K562 (cell line): ENCODE data around the gene TMEM209. TPM values are rescaled to one million over a fixed set of nuclear protein-coding genes. Genes with fewer than 3 reads are reported as not detected.

ENCODE experiments used
- ATAC-seq: fragments of 200-7000 bp; cut with Tn5 transposase; 3 replicates; pipeline ENCODE4 v1.9.1; 2020; ENCODE audit warnings: moderate library complexity
- BruUV-seq: library from RNA; stranded (reverse); fragments of 400-500 nt; replicated peaks from 2 replicates; lab custom pipeline; 2021; lab: Mats Ljungman, UMichigan
- CTCF ChIA-PET: fragments of 300-600 bp; formaldehyde crosslinking; extraction: SDS; loops from one replicate; lab custom pipeline; 2021; ENCODE audit warnings: low intra/inter-chr PET ratio; lab: Yijun Ruan, JAX
- POLR2A ChIA-PET: fragments of 300-600, 350-650 bp; sonication (Branson Sonifier 250); formaldehyde crosslinking; extraction: SDS; loops from one replicate; lab custom pipeline; 2021; ENCODE audit warnings: antibody characterized with exemption, inconsistent platforms; lab: Yijun Ruan, JAX
- DNase-seq, 4 experiments: peaks; one replicate each; pipeline versions ENCODE4 v3.0.0 to v3.0.0-alpha.2; 2011 to 2018; ENCODE audit warnings: low spot score in 3 of 4, mixed read lengths in 3 of 4; ENCODE audit errors: extremely low read depth in 1 of 4
- FAIRE-seq: peaks from 2 replicates; lab custom pipeline; 2011; peaks lifted over from hg19 to GRCh38; lab: Jason Lieb, UNC
- H2AFZ ChIP-seq: 2 replicates; pipeline ENCODE4 v1.6.0; 2011; ENCODE audit warnings: low read depth, low read length, control low read depth, inconsistent platforms
- H3K27ac ChIP-seq: fragments of 200-600 bp; 3 replicates; pipeline ENCODE4 v1.8.0; 2011; ENCODE audit warnings: low read depth, mild to moderate bottlenecking, control low read depth, inconsistent platforms, low read length, moderate library complexity, mixed read lengths; ENCODE audit errors: extremely low read depth
- H3K27me3 ChIP-seq, 2 experiments: fragments of 300-600 bp in 1 of 2; 2 replicates in 1 of 2; 3 replicates in 1 of 2; pipeline versions ENCODE4 v1.6.0 to v1.8.0; 2011; ENCODE audit warnings: inconsistent platforms in 2 of 2, low read length in 2 of 2, mild to moderate bottlenecking in 1 of 2, mixed read lengths in 1 of 2, moderate library complexity in 1 of 2; ENCODE audit not compliant: control insufficient read depth in 2 of 2, insufficient read depth in 2 of 2
- H3K36me3 ChIP-seq: fragments of 300-600 bp; 3 replicates; pipeline ENCODE4 v1.8.0; 2011; ENCODE audit warnings: mild to moderate bottlenecking, low read length, inconsistent platforms; ENCODE audit not compliant: control insufficient read depth, insufficient read depth
- H3K4me1 ChIP-seq, 2 experiments: fragments of 200-600 bp in 1 of 2; replicated peaks in 1 of 2; 2 replicates in 1 of 2; 3 replicates in 1 of 2; pipeline versions ENCODE4 v1.5.1 to v1.8.0; 2011; ENCODE audit warnings: inconsistent platforms in 2 of 2, low read length in 2 of 2, mild to moderate bottlenecking in 1 of 2, mixed read lengths in 1 of 2, moderate library complexity in 1 of 2; ENCODE audit not compliant: control insufficient read depth in 2 of 2, insufficient read depth in 2 of 2
- H3K4me2 ChIP-seq: 2 replicates; pipeline ENCODE4 v1.6.1; 2011; ENCODE audit warnings: low read length, control low read depth, inconsistent platforms, mixed read lengths; ENCODE audit not compliant: insufficient read depth
- H3K4me3 ChIP-seq: fragments of 200-600 bp; sonication (generic), shearing (Covaris generic); 2 replicates; pipeline ENCODE4 v1.5.1; 2016; ENCODE audit warnings: control low read depth, inconsistent platforms
- H3K79me2 ChIP-seq: fragments of 200-600 bp; 3 replicates; pipeline ENCODE4 v1.8.0; 2011; ENCODE audit warnings: low read length, inconsistent platforms; ENCODE audit not compliant: control insufficient read depth, insufficient read depth
- H3K9ac ChIP-seq, 2 experiments: 2 replicates each; pipeline versions ENCODE4 v1.6.0 to v1.6.1; 2011; ENCODE audit warnings: low read depth in 2 of 2, low read length in 2 of 2, control low read depth in 1 of 2, inconsistent platforms in 1 of 2, mild to moderate bottlenecking in 1 of 2, mixed read lengths in 1 of 2; ENCODE audit not compliant: insufficient read depth in 1 of 2
- H3K9me1 ChIP-seq: one replicate; pipeline ENCODE4 v1.6.0; 2011; ENCODE audit warnings: inconsistent platforms, mild to moderate bottlenecking, low read length, moderate library complexity; ENCODE audit not compliant: control insufficient read depth, insufficient read depth
- H3K9me3 ChIP-seq: replicated peaks from 2 replicates; pipeline ENCODE4 v1.5.1; 2011; ENCODE audit warnings: low read depth, low read length, inconsistent platforms; ENCODE audit not compliant: control insufficient read depth, insufficient read depth
- H4K20me1 ChIP-seq: replicated peaks from 2 replicates; pipeline ENCODE4 v1.6.1; 2011; ENCODE audit warnings: low read length, inconsistent platforms, mixed read lengths; ENCODE audit not compliant: control insufficient read depth, insufficient read depth
- HDAC8 ChIP-seq: fragments of 450-650 bp; IDR thresholded peaks from 2 replicates; pipeline ENCODE4 v1.6.1; 2016; ENCODE audit warnings: mild to moderate bottlenecking, missing genetic modification characterization, moderate library complexity, missing compliant biosample characterization
- MAZ ChIP-seq, 2 experiments: fragments of 450-650 bp in 1 of 2; sonication (generic) in 1 of 2; formaldehyde crosslinking; IDR thresholded peaks in 1 of 2; conservative IDR thresholded peaks in 1 of 2; 2 replicates each; pipeline versions ENCODE4 v1.4.0 to v1.5.0; 2020; ENCODE audit warnings: mild to moderate bottlenecking in 1 of 2, missing genetic modification reagents in 1 of 2
- TCF7 ChIP-seq: sonication (generic); IDR thresholded peaks from 2 replicates; pipeline ENCODE4 v1.6.1; 2016; ENCODE audit warnings: antibody characterized with exemption, borderline replicate concordance
- ZKSCAN1 ChIP-seq: fragments of 150-350 bp; IDR thresholded peaks from 2 replicates; pipeline ENCODE4 v1.6.1; 2016; ENCODE audit warnings: low read depth, low read length
- WGBS: fragments of 100-300 bp; shearing (Covaris generic); methylation state at CpG from one replicate; pipeline ENCODE4 v1.1.6; 2016; ENCODE audit warnings: low coverage, mixed read lengths; ENCODE audit not compliant: insufficient coverage; ENCODE audit errors: missing lambda C conversion rate; 5-methylcytosine and 5-hydroxymethylcytosine counted together
- in situ Hi-C: fragments of 300-500 bp; cut with MboI; formaldehyde crosslinking; loops from 4 replicates; pipeline ENCODE4 v1.15.0; 2018; ENCODE audit warnings: inconsistent platforms, mixed read lengths
- intact Hi-C: fragments of 100-400 bp; cut with micrococcal nuclease; formaldehyde crosslinking; loops from 2 replicates; pipeline ENCODE4 v1.14.2; 2022
- polyA plus RNA-seq, 8 experiments: library from polyadenylated mRNA; depleted of rRNA in 4 of 8; stranded (reverse) in 5 of 8; unstranded in 3 of 8; fragments of >200 nt; fragmentation: Nextera tagmentation in 2 of 8; fragmentation: Illumina TruSeq in 1 of 8; extraction: Ambion mirVana in 2 of 8; extraction: Trizol in 1 of 8; gene quantifications; 2 replicates each; pipeline versions ENCODE4 v1.2.1 to v1.2.3, GENCODE V29; 2011 to 2014; ENCODE audit warnings: inconsistent platforms in 1 of 8, missing spikeins in 1 of 8
- total RNA-seq, 7 experiments: library from RNA; depleted of rRNA in 6 of 7; stranded (reverse); fragments of >200 nt in 6 of 7; fragmentation: Illumina TruSeq in 2 of 7; extraction: Trizol in 2 of 7; gene quantifications; 2 replicates each; pipeline versions ENCODE4 v1.2.1 to v1.2.3, GENCODE V29; 2011 to 2021; ENCODE audit warnings: low replicate concordance in 1 of 7
- TF ChIP-seq, protein P1 (sequence below): sonication (generic); formaldehyde crosslinking; IDR thresholded peaks from 2 replicates; pipeline ENCODE4 v1.5.0; 2020; ENCODE audit warnings: missing genetic modification reagents
- TF ChIP-seq, protein P2 (sequence below), 2 experiments: fragments of 450-650 bp; conservative IDR thresholded peaks; 2 replicates each; pipeline ENCODE4 v1.6.1; 2017; ENCODE audit warnings: mild to moderate bottlenecking in 2 of 2, moderate library complexity in 2 of 2

Gene TMEM209
- total and polyA plus RNA-seq, 9 of the 15 experiments (the other 6 are each of a cell fraction or from before 2014, with no cell fraction given), result 36.8 to 116 (median 76.6) TPM

DNA sequence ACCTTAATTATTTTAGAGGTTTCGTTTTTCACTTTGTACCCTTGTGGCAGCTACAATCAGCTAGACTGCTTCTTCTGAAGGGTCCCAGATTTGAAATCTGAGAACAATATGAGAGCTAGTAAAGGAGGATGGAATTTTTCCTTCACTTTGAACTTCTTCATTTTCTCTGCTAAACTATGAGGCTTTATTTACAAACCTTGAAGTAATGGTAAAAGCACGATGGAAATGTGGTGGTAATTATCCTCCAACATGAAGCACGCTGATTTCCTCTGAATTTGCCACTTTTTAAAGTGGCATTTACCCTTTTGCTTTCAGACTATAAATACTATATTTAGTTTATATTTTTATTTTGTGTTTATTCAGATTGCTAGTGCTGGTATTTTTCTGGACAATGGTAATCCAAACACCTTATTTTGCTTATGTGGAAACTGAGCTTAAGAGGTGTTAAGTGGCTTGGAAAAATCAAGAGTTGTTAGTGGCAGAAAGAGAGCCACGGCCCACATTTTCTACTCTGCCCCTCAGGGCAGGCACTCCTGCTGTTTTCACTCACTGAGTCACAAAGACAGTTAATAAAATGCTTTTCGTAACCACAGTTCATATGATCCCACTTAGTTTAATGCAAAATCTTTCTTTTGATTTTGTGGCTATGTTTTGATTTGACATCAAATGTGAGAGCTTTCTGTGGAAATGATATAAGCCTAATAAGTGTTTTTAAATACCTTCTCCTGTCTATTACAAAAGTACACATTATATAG, 5.2 kb upstream of the TMEM209 start:
- no TSS peak for BruUV-seq
- no peak overlapping the region for H3K4me2 ChIP-seq
- no peaks in the 10 kb centered on the region for H3K9me1 ChIP-seq
- FAIRE-seq (no peak), DNase-seq (no peak), ATAC-seq (no peak)
- no peak overlapping the region for H3K4me3 ChIP-seq
- H3K27ac ChIP-seq, result no peak overlapping the region
- H3K36me3 ChIP-seq, result no peaks in the 10 kb centered on the region
- H3K9me3 ChIP-seq, result no peaks in the 10 kb centered on the region; the same call in 1 of the 2 replicates
- no peaks in the 10 kb centered on the region for H3K79me2 ChIP-seq
- H3K27me3 ChIP-seq, result no peaks in the 10 kb centered on the region
- peak overlapping the region; percentile 75 for H2AFZ ChIP-seq
- H4K20me1 ChIP-seq, result no peaks in the 10 kb centered on the region
- H3K9ac ChIP-seq, result no peak overlapping the region
- intact Hi-C loops, result no loop called here
- CTCF ChIA-PET, result no interaction called here
- in situ Hi-C loops, result no loop called here
- WGBS, result 48% methylated on average over 5 of the region's 5 CpGs
- TF ChIP-seq, protein P1, sequence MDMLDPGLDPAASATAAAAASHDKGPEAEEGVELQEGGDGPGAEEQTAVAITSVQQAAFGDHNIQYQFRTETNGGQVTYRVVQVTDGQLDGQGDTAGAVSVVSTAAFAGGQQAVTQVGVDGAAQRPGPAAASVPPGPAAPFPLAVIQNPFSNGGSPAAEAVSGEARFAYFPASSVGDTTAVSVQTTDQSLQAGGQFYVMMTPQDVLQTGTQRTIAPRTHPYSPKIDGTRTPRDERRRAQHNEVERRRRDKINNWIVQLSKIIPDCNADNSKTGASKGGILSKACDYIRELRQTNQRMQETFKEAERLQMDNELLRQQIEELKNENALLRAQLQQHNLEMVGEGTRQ, result no peak
- no peak for TF ChIP-seq ZKSCAN1
- no peak for TF ChIP-seq HDAC8 (tag)
- 0 out of 4 replicates have a peak, but pooled peaks of 1 of the 2 experiments have one; percentile 27 for TF ChIP-seq MAZ (CRISPR knock-in tag; conservative IDR thresholded peaks at IDR 0.05 in 1 of 2, IDR thresholded peaks at IDR 0.05 in 1 of 2)
- TF ChIP-seq, protein P2, sequence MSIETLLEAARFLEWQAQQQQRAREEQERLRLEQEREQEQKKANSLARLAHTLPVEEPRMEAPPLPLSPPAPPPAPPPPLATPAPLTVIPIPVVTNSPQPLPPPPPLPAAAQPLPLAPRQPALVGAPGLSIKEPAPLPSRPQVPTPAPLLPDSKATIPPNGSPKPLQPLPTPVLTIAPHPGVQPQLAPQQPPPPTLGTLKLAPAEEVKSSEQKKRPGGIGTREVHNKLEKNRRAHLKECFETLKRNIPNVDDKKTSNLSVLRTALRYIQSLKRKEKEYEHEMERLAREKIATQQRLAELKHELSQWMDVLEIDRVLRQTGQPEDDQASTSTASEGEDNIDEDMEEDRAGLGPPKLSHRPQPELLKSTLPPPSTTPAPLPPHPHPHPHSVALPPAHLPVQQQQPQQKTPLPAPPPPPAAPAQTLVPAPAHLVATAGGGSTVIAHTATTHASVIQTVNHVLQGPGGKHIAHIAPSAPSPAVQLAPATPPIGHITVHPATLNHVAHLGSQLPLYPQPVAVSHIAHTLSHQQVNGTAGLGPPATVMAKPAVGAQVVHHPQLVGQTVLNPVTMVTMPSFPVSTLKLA (conservative IDR thresholded peaks at IDR 0.05), result 0 out of 4 replicates have a peak, but pooled peaks of 1 of the 2 experiments have one; percentile 7
- no peak for TF ChIP-seq TCF7
- H3K4me1 ChIP-seq, result peaks cover 18 to 30% of the 10 kb centered on the region in 2 experiments; a peak in 4 of 5 replicates
- POLR2A ChIA-PET, result interaction anchor here (1.0 to 1.3 kb wide), 4 partner anchors 18 to 512 kb away, joined by 3 to 7 read pairs (median 3); no protein-coding TSS in a partner anchor
